ENCODE data around the gene ZNF598. TPM values are rescaled to one million over a fixed set of nuclear protein-coding genes. Genes with fewer than 3 reads are reported as not detected.

ZNF598 gene
- total RNA-seq, 4 donors from 2014 or later, result 37.0 to 83.1 (median 49.2) TPM

DNA sequence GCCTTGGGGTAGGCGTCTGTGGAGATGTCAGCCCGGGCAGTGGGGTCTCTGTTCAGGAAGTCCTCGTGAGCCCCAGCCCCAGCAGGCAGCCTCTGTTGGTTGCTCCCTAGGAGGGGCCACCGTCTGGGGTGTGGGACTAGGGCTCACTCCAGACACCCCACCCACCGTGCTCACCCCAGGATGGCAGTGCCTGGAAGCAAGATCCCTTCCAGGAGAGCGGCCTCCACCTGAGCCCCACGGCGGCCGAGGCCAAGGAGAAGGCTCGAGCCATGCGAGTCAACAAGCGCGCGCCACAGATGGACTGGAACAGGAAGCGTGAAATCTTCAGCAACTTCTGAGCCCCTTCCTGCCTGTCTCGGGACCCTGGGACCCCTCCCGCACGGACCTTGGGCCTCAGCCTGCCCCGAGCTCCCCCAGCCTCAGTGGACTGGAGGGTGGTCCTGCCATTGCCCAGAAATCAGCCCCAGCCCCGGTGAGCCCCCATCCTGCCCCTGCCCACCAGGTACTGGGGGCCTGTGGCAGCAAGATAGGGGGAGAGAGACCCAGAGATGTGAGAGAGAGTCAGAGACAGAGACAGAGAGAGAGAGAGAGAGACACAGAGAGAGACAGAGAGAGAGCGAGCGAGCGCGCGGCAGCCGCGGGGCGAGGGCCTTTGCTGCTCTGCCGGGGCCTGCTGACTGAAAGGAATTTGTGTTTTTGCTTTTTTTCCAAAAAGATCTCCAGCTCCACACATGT lies 28.2 kb upstream of the ZNF598 start:
- peaks cover 0 to 92% (median 79%) of the 10 kb centered on the region in 4 donors for H3K4me1 ChIP-seq
- H3K27ac ChIP-seq, result peak overlapping the region; percentile 69 to 99 (median 88)
- TF ChIP-seq POLR2A (IDR thresholded peaks at IDR 0.05) (no peak), EP300 (IDR thresholded peaks at IDR 0.05) (no peak)
- TF ChIP-seq, protein P1, sequence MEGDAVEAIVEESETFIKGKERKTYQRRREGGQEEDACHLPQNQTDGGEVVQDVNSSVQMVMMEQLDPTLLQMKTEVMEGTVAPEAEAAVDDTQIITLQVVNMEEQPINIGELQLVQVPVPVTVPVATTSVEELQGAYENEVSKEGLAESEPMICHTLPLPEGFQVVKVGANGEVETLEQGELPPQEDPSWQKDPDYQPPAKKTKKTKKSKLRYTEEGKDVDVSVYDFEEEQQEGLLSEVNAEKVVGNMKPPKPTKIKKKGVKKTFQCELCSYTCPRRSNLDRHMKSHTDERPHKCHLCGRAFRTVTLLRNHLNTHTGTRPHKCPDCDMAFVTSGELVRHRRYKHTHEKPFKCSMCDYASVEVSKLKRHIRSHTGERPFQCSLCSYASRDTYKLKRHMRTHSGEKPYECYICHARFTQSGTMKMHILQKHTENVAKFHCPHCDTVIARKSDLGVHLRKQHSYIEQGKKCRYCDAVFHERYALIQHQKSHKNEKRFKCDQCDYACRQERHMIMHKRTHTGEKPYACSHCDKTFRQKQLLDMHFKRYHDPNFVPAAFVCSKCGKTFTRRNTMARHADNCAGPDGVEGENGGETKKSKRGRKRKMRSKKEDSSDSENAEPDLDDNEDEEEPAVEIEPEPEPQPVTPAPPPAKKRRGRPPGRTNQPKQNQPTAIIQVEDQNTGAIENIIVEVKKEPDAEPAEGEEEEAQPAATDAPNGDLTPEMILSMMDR (IDR thresholded peaks at IDR 0.05), result no peak
- H3K4me3 ChIP-seq, result no peak overlapping the region
- no peak for DNase-seq (ENCODE audit: low spot score in 2 of 2)
- H3K36me3 ChIP-seq, result peaks cover 0 to 6% (median 0%) of the 10 kb centered on the region in 3 donors
- WGBS, 2 donors, result 53 to 63% methylated on average over 22 to 27 of the region's 29 CpGs
- no peaks in the 10 kb centered on the region for H3K27me3 ChIP-seq
- H3K9me3 ChIP-seq, result no peaks in the 10 kb centered on the region

DNA sequence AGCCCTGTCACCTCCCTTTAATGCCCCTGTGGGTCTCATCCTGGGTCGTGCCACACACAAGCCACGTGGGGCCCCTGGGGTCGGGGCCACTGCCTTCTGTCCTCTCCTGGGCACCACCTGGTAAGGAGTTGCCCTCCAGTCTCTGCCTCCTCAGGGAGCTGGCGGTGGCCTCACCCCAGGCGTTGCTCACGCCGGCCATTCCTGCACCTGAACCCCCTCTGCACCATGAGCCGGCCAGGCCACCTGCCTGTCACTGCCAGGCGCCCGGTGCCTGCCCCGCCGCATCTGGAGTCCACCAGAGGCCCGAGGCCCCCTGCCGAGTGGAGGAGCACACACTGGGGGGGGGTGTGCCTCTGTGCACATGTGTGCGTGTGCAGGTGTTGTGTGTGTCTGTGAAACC lies 27.5 kb upstream of the ZNF598 start:
- TF ChIP-seq, protein P1 (IDR thresholded peaks at IDR 0.05), result no peak
- TF ChIP-seq EP300 (IDR thresholded peaks at IDR 0.05) (no peak), POLR2A (IDR thresholded peaks at IDR 0.05) (no peak)
- Histone ChIP-seq H3K9me3 (no peaks in the 10 kb centered on the region), H3K27ac (peak overlapping the region; percentile 69 to 99 (median 88)), H3K4me3 (no peak overlapping the region), H3K36me3 (peaks cover 0 to 6% (median 0%) of the 10 kb centered on the region in 3 donors), H3K4me1 (peaks cover 0 to 94% (median 82%) of the 10 kb centered on the region in 4 donors), H3K27me3 (no peaks in the 10 kb centered on the region)
- no peak for DNase-seq (ENCODE audit: low spot score in 2 of 2)
- 83 to 93% methylated on average over 3 to 12 of the region's 15 CpGs for WGBS, 2 donors

DNA sequence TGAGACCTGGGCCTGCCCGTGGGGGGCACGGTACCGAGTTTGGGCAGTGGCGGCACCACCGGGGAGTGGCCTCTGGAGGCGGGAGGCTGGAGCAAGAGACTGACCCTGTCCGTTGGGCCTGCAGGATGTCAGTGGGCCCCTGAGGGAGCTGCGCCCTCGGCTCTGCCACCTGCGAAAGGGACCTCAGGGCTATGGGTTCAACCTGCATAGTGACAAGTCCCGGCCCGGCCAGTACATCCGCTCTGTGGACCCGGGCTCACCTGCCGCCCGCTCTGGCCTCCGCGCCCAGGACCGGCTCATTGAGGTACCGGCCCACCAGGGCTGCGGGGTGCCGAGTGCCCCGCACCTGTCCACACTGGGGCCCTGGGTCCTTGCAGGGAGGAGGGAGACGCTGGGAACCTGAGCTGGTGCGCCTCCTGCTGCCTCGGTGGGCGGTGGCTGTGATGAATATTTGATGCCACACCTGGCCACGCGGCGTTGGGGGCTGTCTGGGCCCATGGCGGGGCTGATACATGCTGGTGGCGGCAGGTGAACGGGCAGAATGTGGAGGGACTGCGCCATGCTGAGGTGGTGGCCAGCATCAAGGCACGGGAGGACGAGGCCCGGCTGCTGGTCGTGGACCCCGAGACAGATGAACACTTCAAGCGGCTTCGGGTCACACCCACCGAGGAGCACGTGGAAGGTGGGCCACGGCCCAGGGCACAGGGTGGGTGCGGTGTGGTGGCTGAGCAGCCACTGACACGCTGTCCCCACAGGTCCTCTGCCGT lies 26.8 kb upstream of the ZNF598 start:
- no peaks in the 10 kb centered on the region for H3K27me3 ChIP-seq
- no peaks in the 10 kb centered on the region for H3K9me3 ChIP-seq
- peak overlapping the region; percentile 69 to 99 (median 88) for H3K27ac ChIP-seq
- no peak for TF ChIP-seq EP300 (IDR thresholded peaks at IDR 0.05)
- TF ChIP-seq, protein P1 (IDR thresholded peaks at IDR 0.05), result no peak
- no peak for TF ChIP-seq POLR2A (IDR thresholded peaks at IDR 0.05)
- peaks cover 0 to 6% (median 0%) of the 10 kb centered on the region in 3 donors for H3K36me3 ChIP-seq
- peaks cover 0 to 98% (median 82%) of the 10 kb centered on the region in 4 donors for H3K4me1 ChIP-seq
- WGBS, 2 donors, result 83 to 84% methylated on average over 16 to 42 of the region's 47 CpGs
- peak overlapping the region in 3 of 4 donors; percentile 9 to 45 (median 33) for H3K4me3 ChIP-seq
- no peak for DNase-seq (ENCODE audit: low spot score in 2 of 2)

DNA sequence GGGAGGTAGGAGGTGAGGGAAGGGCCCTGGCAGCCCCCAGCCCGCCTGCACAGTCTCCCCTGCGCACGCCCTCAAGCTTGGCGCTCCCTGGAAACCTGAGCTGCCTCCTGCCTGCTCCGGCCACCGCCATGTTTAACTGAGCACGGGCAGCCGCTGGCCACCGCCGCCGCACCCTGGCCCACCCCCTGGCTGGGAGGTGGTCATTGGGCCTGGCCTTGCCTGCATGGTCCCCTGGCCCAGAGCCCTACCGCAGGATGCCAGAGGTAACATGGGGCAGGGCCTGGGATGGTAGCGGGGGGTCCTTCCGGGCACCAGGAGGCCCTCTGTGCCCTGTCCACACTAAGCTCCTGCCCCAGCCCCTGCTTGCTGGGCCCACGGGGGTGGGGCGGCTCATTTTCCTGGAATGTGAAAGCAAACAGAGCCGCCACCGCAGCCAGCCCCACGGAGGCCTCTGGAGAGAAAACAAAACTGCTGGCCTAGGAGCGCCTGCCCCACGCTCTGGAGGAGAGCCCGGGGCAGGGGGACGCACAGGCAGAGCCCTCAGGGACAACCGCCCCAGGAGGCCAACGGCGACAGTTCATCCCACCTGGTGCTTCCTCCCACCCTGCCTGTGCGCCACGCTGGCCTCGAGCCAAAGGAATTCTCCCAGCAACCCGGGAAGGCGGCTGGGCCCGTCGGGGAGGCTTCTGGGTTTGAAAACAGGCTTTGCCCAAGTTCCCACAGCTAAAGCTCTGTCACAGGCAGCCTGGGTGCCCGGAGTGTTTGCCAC lies 26.0 kb upstream of the ZNF598 start:
- Histone ChIP-seq H3K4me1 (peaks cover 0 to 98% (median 80%) of the 10 kb centered on the region in 4 donors), H3K9me3 (no peaks in the 10 kb centered on the region), H3K4me3 (peak overlapping the region in 3 of 4 donors; percentile 9 to 45 (median 33)), H3K27me3 (no peaks in the 10 kb centered on the region), H3K27ac (peak overlapping the region; percentile 69 to 99 (median 88)), H3K36me3 (no peaks in the 10 kb centered on the region)
- DNase-seq (ENCODE audit: low spot score in 2 of 2), result peak; percentile 64 to 78
- WGBS, 2 donors, result 21 to 31% methylated on average over 7 to 25 of the region's 34 CpGs
- TF ChIP-seq, protein P1 (IDR thresholded peaks at IDR 0.05), result no peak
- peak; percentile 55 to 57 for TF ChIP-seq EP300 (IDR thresholded peaks at IDR 0.05)
- peak in 1 of 2 donors; percentile 18 for TF ChIP-seq POLR2A (IDR thresholded peaks at IDR 0.05)
